Erythroblast (primary cell): ENCODE measurements around the gene ING4.

Experiments
- GATA1 ChIP-seq: IDR thresholded peaks from 2 replicates; pipeline ENCODE4 v1.6.1; 2011; ENCODE audit warnings: low read depth, mild to moderate bottlenecking, control low read depth, low read length, moderate library complexity
- POLR2A ChIP-seq: IDR thresholded peaks from 2 replicates; pipeline ENCODE4 v1.6.1; 2011; ENCODE audit warnings: mild to moderate bottlenecking, low read length

DNA sequence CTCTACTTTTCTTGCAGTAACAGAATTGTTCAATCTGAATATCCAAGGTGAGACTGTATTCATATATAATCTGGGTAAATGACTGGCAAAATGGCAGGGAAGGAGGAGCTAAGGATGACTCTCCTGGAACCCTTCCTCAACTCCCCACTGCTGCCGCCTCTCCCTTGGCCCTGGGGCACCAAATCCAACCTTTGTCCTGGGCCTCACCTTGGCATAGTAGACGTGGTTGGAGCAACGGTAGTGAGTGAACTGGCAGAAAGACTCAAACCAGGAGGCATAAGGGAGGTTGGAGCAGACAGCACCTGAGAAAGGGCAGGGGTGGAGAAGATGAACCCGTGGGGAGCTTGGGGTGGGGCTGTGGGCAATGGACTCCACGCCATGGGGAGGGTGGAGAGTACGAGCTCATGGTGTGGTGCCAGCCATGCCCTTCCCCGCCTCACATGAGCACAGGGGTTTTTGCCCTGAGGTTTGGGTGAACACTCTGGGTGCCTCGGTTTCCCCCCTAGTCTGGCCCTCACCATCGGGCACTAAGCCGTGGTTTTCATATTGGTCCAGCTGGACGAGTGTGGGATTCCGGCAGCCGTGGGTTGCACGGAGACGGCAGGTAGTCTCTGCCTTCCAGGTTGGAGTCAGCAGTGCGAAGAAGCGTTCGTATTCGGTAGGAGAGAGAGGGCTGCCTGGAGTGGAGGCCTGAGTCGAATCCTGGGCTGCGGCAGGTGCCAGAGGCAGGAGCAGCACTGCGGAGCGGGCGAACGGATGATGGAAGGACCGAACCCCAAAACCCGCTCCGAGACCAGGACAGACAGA, 16.4 kb downstream of the ING4 start:
- no peak for TF ChIP-seq POLR2A
- TF ChIP-seq GATA1, result no peak
